Measurements from ENCODE around the gene ARHGAP26. TPM values are rescaled to one million over a fixed set of nuclear protein-coding genes. Genes with fewer than 3 reads are reported as not detected.

ARHGAP26 gene, protein sequence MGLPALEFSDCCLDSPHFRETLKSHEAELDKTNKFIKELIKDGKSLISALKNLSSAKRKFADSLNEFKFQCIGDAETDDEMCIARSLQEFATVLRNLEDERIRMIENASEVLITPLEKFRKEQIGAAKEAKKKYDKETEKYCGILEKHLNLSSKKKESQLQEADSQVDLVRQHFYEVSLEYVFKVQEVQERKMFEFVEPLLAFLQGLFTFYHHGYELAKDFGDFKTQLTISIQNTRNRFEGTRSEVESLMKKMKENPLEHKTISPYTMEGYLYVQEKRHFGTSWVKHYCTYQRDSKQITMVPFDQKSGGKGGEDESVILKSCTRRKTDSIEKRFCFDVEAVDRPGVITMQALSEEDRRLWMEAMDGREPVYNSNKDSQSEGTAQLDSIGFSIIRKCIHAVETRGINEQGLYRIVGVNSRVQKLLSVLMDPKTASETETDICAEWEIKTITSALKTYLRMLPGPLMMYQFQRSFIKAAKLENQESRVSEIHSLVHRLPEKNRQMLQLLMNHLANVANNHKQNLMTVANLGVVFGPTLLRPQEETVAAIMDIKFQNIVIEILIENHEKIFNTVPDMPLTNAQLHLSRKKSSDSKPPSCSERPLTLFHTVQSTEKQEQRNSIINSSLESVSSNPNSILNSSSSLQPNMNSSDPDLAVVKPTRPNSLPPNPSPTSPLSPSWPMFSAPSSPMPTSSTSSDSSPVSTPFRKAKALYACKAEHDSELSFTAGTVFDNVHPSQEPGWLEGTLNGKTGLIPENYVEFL
- total RNA-seq, result 2.6 and 3.1 TPM in 2 replicates

DNA sequence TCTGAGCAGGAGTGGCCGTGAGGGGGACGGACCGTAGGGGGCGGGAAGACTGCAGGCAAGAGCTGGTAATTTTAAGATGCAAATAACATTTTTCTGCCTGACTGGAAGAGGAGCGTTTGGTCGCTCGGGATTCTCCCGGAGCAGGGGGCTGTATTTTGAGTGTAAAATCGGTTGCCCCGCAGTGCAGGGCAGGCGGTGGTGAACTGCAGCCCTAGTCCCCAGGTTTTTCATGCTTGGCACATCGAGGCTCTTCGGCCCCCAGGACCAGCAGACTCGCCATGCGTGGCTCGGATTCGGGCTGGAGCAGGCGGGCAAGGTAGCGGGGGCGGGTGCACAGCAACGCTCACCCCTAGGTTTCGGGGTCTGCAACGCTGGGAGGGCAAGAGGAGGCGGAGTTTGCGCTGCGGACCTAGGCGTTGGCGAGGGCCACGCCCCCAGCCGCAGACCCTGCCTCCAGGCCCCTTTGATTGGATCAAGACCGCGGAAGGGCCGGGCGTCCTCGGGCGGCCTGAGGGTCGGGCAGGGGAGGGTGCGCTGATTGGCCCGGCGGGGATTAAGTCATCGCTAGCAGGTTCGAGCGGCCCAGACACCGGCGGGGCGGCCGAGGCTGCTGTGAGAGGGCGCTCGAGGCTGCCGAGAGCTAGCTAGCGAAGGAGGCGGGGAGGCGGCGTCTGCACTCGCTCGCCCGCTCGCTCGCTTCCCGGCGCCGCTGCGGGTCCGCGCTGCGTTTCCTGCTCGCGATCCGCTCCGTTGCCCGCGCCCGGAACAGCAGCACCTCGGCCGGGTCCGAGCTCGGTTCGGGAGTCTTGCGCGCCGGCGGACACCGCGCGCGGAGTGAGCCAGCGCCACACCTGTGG lies at the start of gene ARHGAP26:
TSS of gene ARHGAP26 (plus strand) at position 585 of the 857 bp plus-strand sequence. CDS start 385 bp downstream, outside the sequence.

Other genes starting within 250 kb of the ARHGAP26 start
- 0.44 and 4.7 TPM in 2 replicates for gene FGF1, start 84.3 kb upstream of the ARHGAP26 start, total RNA-seq